C4-2B (cell line): ENCODE data around the gene REL.

Source experiments
- ZFX ChIP-seq: fragments of 450-650 bp; IDR thresholded peaks from 2 replicates; pipeline ENCODE4 v1.6.1; 2017
- TF ChIP-seq, protein P1 (sequence below): fragments of 450-650 bp; conservative IDR thresholded peaks from 2 replicates; pipeline ENCODE4 v1.5.1; 2017; ENCODE audit warnings: mild to moderate bottlenecking

DNA sequence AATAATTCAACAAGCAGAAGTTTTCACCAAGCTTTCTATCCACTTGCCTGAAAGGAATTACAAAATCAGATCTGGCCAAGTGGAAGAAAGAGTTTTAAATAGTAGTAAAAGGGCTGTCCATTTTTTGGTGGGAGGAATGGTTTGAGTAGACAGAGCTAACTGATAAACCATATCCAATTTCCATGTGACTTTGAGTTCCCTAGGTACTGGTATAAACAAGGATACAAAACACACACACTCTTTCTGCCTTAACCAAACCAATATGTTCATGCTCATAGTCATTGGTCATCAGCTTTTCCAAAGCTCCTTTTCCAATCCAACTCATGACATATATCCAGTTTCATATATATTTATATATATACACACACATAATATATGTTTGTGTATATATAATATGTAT, 49.5 kb upstream of the REL start:
- TF ChIP-seq, protein P1, sequence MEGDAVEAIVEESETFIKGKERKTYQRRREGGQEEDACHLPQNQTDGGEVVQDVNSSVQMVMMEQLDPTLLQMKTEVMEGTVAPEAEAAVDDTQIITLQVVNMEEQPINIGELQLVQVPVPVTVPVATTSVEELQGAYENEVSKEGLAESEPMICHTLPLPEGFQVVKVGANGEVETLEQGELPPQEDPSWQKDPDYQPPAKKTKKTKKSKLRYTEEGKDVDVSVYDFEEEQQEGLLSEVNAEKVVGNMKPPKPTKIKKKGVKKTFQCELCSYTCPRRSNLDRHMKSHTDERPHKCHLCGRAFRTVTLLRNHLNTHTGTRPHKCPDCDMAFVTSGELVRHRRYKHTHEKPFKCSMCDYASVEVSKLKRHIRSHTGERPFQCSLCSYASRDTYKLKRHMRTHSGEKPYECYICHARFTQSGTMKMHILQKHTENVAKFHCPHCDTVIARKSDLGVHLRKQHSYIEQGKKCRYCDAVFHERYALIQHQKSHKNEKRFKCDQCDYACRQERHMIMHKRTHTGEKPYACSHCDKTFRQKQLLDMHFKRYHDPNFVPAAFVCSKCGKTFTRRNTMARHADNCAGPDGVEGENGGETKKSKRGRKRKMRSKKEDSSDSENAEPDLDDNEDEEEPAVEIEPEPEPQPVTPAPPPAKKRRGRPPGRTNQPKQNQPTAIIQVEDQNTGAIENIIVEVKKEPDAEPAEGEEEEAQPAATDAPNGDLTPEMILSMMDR = no peak
- TF ChIP-seq ZFX = no peak
